GM12872 (cell line): ENCODE data around the gene MORC4.

Source experiments
- TF ChIP-seq, protein P1 (sequence below): IDR thresholded peaks from 3 replicates; pipeline ENCODE4 v1.5.1; 2011; ENCODE audit warnings: low read depth, mild to moderate bottlenecking, low read length, moderate library complexity; ENCODE audit not compliant: insufficient read depth

MORC4 gene

GRCh38 chrX:106899276-106899675 is 100.7 kb downstream of the MORC4 start:
- TF ChIP-seq, protein P1, sequence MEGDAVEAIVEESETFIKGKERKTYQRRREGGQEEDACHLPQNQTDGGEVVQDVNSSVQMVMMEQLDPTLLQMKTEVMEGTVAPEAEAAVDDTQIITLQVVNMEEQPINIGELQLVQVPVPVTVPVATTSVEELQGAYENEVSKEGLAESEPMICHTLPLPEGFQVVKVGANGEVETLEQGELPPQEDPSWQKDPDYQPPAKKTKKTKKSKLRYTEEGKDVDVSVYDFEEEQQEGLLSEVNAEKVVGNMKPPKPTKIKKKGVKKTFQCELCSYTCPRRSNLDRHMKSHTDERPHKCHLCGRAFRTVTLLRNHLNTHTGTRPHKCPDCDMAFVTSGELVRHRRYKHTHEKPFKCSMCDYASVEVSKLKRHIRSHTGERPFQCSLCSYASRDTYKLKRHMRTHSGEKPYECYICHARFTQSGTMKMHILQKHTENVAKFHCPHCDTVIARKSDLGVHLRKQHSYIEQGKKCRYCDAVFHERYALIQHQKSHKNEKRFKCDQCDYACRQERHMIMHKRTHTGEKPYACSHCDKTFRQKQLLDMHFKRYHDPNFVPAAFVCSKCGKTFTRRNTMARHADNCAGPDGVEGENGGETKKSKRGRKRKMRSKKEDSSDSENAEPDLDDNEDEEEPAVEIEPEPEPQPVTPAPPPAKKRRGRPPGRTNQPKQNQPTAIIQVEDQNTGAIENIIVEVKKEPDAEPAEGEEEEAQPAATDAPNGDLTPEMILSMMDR, result no peak

- TF ChIP-seq, protein P1, result peak; percentile 50
These were observed 101.5 kb downstream of the MORC4 start for GRCh38 chrX:106898462-106898861.

DNA sequence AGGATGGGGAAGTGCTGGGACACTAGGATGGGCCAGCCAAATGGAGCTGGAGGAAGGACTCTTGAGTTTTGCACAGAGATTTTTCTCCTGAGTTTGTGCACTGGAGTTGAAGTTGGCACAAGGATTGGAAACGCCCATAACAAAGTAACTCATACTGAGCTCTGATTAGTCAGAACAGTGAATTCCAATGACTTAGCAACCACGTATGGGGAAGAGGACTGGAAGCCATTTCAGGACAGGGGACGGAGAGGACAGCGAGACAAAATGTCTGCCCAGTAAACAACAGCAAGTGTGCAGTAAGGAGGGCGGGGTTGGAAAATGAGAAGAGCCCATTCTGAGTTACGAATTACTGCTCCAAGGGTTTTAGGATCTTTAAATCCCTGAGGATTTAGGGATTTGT is 102.8 kb downstream of the MORC4 start:
- TF ChIP-seq, protein P1, result no peak

DNA sequence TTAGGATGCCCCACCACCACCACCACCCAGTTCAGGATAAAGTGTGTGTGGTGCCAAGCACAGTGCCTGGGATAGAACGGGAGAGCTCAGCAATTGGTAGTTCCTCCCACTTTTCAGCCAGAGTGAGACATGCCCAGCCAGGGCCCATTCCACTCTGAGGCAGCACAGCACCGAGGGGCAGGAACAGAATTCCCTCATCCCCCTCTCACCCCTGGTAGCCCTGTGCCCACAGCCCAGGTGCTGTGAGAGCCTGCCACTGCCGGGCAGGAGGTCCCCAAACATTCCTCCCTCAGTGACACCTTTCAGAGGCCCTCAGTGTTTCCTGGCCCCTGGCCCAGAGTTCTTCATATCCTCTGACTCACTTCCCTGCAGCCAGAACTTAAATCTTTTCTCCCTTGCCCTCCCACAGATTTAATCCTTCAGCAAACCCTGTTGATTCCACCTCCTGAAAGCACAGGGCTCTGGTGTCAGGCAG is 105.0 kb downstream of the MORC4 start:
- TF ChIP-seq, protein P1, result no peak

DNA sequence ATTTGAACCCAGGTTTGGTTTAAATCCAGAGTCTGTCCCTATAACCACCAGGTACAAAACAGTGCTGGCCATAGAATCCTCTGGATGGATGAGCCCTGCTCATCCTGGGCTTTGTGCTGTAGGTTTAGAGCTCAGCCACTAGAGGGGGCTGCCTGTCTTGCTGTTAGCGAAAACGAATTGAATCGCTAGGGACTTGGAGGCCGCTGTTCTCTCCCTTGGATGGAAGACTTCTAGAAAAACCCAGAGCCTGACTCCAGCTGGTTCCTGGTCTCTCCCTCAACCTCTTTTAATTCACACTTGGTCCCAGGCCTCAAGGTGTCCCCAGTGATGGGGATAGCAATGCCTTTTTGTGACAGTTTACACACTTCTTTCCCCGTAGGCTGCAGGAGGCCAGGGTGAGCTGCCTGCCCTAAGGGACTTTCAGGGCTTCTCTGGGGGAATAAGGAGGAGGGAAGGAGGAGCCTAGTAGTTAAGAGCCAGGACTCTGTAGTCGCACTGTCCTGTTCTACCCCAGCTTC is 105.6 kb downstream of the MORC4 start:
- TF ChIP-seq, protein P1, result peak; percentile 79

- TF ChIP-seq, protein P1, result no peak
These were observed 108.1 kb downstream of the MORC4 start for GRCh38 chrX:106891762-106892460.
